Endodermal cell (in vitro differentiated cells): ENCODE measurements around the gene KIAA1671. TPM values are rescaled to one million over a fixed set of nuclear protein-coding genes. Genes with fewer than 3 reads are reported as not detected.
A peak's percentile ranks its signal among the peaks of the same experiment; 100 is the strongest.

Source experiments
- DNase-seq: peaks from one replicate; pipeline ENCODE4 v3.0.0-alpha.2; 2017
- H3K27ac ChIP-seq: 2 replicates; pipeline ENCODE4 v1.5.1; 2013; ENCODE audit warnings: mild to moderate bottlenecking, low read depth, low read length, moderate library complexity
- H3K27me3 ChIP-seq: 2 replicates; pipeline ENCODE4 v1.6.1; 2013; ENCODE audit warnings: mild to moderate bottlenecking, low read length, moderate library complexity; ENCODE audit not compliant: insufficient read depth, control insufficient read depth, poor library complexity, severe bottlenecking
- H3K36me3 ChIP-seq: 2 replicates; pipeline ENCODE4 v1.7.0; 2013; ENCODE audit warnings: mild to moderate bottlenecking, low read length, moderate library complexity; ENCODE audit not compliant: control insufficient read depth, insufficient read depth
- H3K4me1 ChIP-seq: one replicate; pipeline ENCODE4 v1.7.0; 2013; ENCODE audit warnings: low read length; ENCODE audit not compliant: control insufficient read depth, insufficient read depth
- H3K4me3 ChIP-seq: 2 replicates; pipeline ENCODE4 v1.5.1; 2013; ENCODE audit warnings: mild to moderate bottlenecking, low read length, moderate library complexity
- H3K9ac ChIP-seq: 2 replicates; pipeline ENCODE4 v1.6.1; 2013; ENCODE audit warnings: mild to moderate bottlenecking, low read length, moderate library complexity; ENCODE audit not compliant: poor library complexity, severe bottlenecking; ENCODE audit errors: extremely low read depth
- H3K9me3 ChIP-seq: 2 replicates; pipeline ENCODE4 v1.6.1; 2013; ENCODE audit warnings: mild to moderate bottlenecking, low read length, moderate library complexity; ENCODE audit not compliant: control insufficient read depth
- H3K27ac Mint-ChIP-seq: 2 replicates; pipeline ENCODE4 v1.8.0; 2020; ENCODE audit warnings: mixed read lengths
- H3K27me3 Mint-ChIP-seq: 2 replicates; pipeline ENCODE4 v1.8.0; 2021; ENCODE audit warnings: mild to moderate bottlenecking, mixed read lengths; ENCODE audit not compliant: insufficient read depth
- H3K36me3 Mint-ChIP-seq: 2 replicates; pipeline ENCODE4 v1.8.0; 2020; ENCODE audit warnings: low read depth, mixed read lengths
- H3K4me1 Mint-ChIP-seq: 2 replicates; pipeline ENCODE4 v1.8.0; 2020; ENCODE audit warnings: mixed read lengths
- H3K4me3 Mint-ChIP-seq: 2 replicates; pipeline ENCODE4 v1.8.0; 2020; ENCODE audit warnings: mild to moderate bottlenecking, moderate library complexity, mixed read lengths
- H3K9me3 Mint-ChIP-seq: 2 replicates; pipeline ENCODE4 v1.8.0; 2020; ENCODE audit warnings: mild to moderate bottlenecking, mixed read lengths
- CTCF ChIP-seq: fragments of 200-600 bp; sonication (generic); conservative IDR thresholded peaks from 2 replicates; pipeline ENCODE4 v1.5.0; 2021; ENCODE audit warnings: antibody characterized with exemption, mild to moderate bottlenecking
- WGBS, 2 experiments: methylation state at CpG; one replicate each; pipeline versions ENCODE4 v1.1.5 to v1.1.7; 2013; ENCODE audit warnings: missing lambda C conversion rate in 2 of 2, mixed read lengths in 1 of 2; ENCODE audit not compliant: insufficient coverage in 1 of 2, insufficient read length in 1 of 2; 5-methylcytosine and 5-hydroxymethylcytosine counted together
- total RNA-seq, 2 donors: library from RNA; stranded (reverse); fragmentation: NEBNext Ultra II Directional in 1 of 2; extraction: Animal tissue kit (Norgen Biotek cat#: 25700) in 1 of 2; gene quantifications; 2 replicates in 1 of 2; 3 replicates in 1 of 2; pipeline ENCODE4 v1.2.1, GENCODE V29; 2021

The KIAA1671 gene
- total RNA-seq, 2 donors from 2014 or later = 38.8 to 43.7 TPM

- Histone ChIP-seq H3K27ac (no peak overlapping the region), H3K9ac (no peak overlapping the region), H3K4me3 (no peak overlapping the region), H3K4me1 (no peaks in the 10 kb centered on the region), H3K9me3 (no peaks in the 10 kb centered on the region), H3K27me3 (no peaks in the 10 kb centered on the region), H3K36me3 (peaks cover 35% of the 10 kb centered on the region)
- H3K4me1 Mint-ChIP-seq = no peaks in the 10 kb centered on the region
- no peak for DNase-seq
- H3K36me3 Mint-ChIP-seq = peaks cover 52% of the 10 kb centered on the region
- H3K27me3 Mint-ChIP-seq = no peaks in the 10 kb centered on the region
- TF ChIP-seq CTCF = no peak
- H3K27ac Mint-ChIP-seq = no peak overlapping the region
- WGBS, 2 experiments = 43 to 54% methylated on average over 3 to 4 of the region's 4 CpGs
- no peak overlapping the region for H3K4me3 Mint-ChIP-seq
- H3K9me3 Mint-ChIP-seq = peaks cover 4% of the 10 kb centered on the region
These were observed 240.6 kb downstream of the KIAA1671 start for GRCh38 chr22:25193130-25193529.

DNA sequence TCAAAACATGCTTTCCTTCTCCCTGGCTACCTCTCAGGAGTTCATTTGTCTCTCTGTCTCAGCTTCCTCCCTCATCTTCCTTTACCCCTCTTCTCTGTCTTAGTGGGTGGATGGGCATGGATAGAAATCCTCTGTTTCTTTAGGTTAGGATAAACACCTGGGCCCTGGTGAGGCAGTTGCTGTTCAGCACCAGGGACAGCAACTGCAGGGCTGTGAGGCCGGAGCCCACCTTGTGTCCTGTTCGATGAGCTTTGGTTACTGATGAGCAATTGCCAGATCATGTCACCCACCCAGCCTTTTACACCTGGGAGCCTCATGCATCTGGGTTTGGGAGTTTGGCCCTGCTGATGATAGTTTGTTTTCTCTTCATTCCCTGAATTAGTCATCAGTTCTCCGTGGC lies 241.0 kb downstream of the KIAA1671 start:
- Histone ChIP-seq H3K9me3 (no peaks in the 10 kb centered on the region), H3K27me3 (no peaks in the 10 kb centered on the region), H3K27ac (no peak overlapping the region), H3K36me3 (peaks cover 35% of the 10 kb centered on the region), H3K4me1 (no peaks in the 10 kb centered on the region), H3K9ac (no peak overlapping the region), H3K4me3 (no peak overlapping the region)
- peaks cover 50% of the 10 kb centered on the region for H3K36me3 Mint-ChIP-seq
- peak; percentile 83 for DNase-seq
- 83 to 88% methylated on average over 2 to 3 of the region's 3 CpGs for WGBS, 2 experiments
- H3K27ac Mint-ChIP-seq = no peak overlapping the region
- no peak overlapping the region for H3K4me3 Mint-ChIP-seq
- no peaks in the 10 kb centered on the region for H3K27me3 Mint-ChIP-seq
- H3K9me3 Mint-ChIP-seq = peaks cover 4% of the 10 kb centered on the region
- no peak for TF ChIP-seq CTCF
- no peaks in the 10 kb centered on the region for H3K4me1 Mint-ChIP-seq

- H3K27me3 Mint-ChIP-seq = no peaks in the 10 kb centered on the region
- H3K36me3 Mint-ChIP-seq = peaks cover 28% of the 10 kb centered on the region
- no peak for DNase-seq
- no peak overlapping the region for H3K4me3 ChIP-seq
- no peaks in the 10 kb centered on the region for H3K4me1 ChIP-seq
- H3K4me1 Mint-ChIP-seq = no peaks in the 10 kb centered on the region
- no peak overlapping the region for H3K27ac ChIP-seq
- peaks cover 29% of the 10 kb centered on the region for H3K36me3 ChIP-seq
- H3K27ac Mint-ChIP-seq = no peak overlapping the region
- 82 to 93% methylated on average over 5 of the region's 5 CpGs for WGBS, 2 experiments
- no peak overlapping the region for H3K9ac ChIP-seq
- H3K27me3 ChIP-seq = no peaks in the 10 kb centered on the region
- H3K4me3 Mint-ChIP-seq = no peak overlapping the region
- TF ChIP-seq CTCF = no peak
- H3K9me3 Mint-ChIP-seq = no peaks in the 10 kb centered on the region
- no peaks in the 10 kb centered on the region for H3K9me3 ChIP-seq
These were observed 243.8 kb downstream of the KIAA1671 start for GRCh38 chr22:25196326-25196725.
